ENCODE results near the gene RPRM.

DNA sequence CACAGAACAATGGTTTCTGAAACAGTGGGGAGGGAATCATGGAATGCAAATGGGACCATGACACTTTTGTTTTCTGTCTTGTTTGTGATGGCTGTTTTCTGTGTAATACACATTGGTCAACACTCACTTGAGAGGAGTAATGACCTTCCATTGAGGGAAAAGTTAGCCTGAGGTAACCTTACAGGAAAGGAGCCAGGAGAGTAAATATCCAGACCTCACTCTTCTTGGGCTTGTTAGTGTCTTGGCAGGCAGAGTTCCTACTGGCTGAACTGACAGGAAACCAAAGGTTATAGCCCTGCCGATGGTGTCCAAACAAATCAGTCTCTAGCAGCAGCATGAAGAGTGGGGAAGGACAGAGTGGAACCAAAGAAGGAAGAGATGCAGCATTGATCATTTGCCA, 17.2 kb upstream of the RPRM start:
- TF ChIP-seq, protein P1, sequence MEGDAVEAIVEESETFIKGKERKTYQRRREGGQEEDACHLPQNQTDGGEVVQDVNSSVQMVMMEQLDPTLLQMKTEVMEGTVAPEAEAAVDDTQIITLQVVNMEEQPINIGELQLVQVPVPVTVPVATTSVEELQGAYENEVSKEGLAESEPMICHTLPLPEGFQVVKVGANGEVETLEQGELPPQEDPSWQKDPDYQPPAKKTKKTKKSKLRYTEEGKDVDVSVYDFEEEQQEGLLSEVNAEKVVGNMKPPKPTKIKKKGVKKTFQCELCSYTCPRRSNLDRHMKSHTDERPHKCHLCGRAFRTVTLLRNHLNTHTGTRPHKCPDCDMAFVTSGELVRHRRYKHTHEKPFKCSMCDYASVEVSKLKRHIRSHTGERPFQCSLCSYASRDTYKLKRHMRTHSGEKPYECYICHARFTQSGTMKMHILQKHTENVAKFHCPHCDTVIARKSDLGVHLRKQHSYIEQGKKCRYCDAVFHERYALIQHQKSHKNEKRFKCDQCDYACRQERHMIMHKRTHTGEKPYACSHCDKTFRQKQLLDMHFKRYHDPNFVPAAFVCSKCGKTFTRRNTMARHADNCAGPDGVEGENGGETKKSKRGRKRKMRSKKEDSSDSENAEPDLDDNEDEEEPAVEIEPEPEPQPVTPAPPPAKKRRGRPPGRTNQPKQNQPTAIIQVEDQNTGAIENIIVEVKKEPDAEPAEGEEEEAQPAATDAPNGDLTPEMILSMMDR (IDR thresholded peaks at IDR 0.05; ENCODE audit: poor library complexity, severe bottlenecking) = no peak
- TF ChIP-seq SMC3 (conservative IDR thresholded peaks at IDR 0.05; ENCODE audit: poor library complexity) = no peak
- no peak for TF ChIP-seq POLR2AphosphoS5 (IDR thresholded peaks at IDR 0.05)
- TF ChIP-seq, protein P2, sequence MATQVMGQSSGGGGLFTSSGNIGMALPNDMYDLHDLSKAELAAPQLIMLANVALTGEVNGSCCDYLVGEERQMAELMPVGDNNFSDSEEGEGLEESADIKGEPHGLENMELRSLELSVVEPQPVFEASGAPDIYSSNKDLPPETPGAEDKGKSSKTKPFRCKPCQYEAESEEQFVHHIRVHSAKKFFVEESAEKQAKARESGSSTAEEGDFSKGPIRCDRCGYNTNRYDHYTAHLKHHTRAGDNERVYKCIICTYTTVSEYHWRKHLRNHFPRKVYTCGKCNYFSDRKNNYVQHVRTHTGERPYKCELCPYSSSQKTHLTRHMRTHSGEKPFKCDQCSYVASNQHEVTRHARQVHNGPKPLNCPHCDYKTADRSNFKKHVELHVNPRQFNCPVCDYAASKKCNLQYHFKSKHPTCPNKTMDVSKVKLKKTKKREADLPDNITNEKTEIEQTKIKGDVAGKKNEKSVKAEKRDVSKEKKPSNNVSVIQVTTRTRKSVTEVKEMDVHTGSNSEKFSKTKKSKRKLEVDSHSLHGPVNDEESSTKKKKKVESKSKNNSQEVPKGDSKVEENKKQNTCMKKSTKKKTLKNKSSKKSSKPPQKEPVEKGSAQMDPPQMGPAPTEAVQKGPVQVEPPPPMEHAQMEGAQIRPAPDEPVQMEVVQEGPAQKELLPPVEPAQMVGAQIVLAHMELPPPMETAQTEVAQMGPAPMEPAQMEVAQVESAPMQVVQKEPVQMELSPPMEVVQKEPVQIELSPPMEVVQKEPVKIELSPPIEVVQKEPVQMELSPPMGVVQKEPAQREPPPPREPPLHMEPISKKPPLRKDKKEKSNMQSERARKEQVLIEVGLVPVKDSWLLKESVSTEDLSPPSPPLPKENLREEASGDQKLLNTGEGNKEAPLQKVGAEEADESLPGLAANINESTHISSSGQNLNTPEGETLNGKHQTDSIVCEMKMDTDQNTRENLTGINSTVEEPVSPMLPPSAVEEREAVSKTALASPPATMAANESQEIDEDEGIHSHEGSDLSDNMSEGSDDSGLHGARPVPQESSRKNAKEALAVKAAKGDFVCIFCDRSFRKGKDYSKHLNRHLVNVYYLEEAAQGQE (IDR thresholded peaks at IDR 0.05; ENCODE audit: borderline replicate concordance) = no peak
- TF ChIP-seq TAF1 (IDR thresholded peaks at IDR 0.05; ENCODE audit: low read depth) = no peak
- TF ChIP-seq RAD21 (conservative IDR thresholded peaks at IDR 0.05) = no peak

Measured in neural cell (in vitro differentiated cells).